Stimulated activated CD4-positive, alpha-beta T cell treated with anti-CD3 and anti-CD28 coated beads, TNF-alpha, amount 100 ng/mL, for 24 hours (primary cell): Measurements from ENCODE around the gene PLCB4.

Experiments
- DNase-seq, 3 experiments: peaks; one replicate each; pipeline ENCODE4 v3.0.0-alpha.2; 2020; ENCODE audit warnings: low read depth in 3 of 3

PLCB4 gene

GRCh38 chr20:9220874-9221547 is 152.1 kb downstream of the PLCB4 start:
- no peak for DNase-seq

- no peak for DNase-seq
Observed at GRCh38 chr20:9223296-9223695, 154.4 kb downstream of the PLCB4 start.

GRCh38 chr20:9225879-9226278 is 157.0 kb downstream of the PLCB4 start:
- no peak for DNase-seq

DNA sequence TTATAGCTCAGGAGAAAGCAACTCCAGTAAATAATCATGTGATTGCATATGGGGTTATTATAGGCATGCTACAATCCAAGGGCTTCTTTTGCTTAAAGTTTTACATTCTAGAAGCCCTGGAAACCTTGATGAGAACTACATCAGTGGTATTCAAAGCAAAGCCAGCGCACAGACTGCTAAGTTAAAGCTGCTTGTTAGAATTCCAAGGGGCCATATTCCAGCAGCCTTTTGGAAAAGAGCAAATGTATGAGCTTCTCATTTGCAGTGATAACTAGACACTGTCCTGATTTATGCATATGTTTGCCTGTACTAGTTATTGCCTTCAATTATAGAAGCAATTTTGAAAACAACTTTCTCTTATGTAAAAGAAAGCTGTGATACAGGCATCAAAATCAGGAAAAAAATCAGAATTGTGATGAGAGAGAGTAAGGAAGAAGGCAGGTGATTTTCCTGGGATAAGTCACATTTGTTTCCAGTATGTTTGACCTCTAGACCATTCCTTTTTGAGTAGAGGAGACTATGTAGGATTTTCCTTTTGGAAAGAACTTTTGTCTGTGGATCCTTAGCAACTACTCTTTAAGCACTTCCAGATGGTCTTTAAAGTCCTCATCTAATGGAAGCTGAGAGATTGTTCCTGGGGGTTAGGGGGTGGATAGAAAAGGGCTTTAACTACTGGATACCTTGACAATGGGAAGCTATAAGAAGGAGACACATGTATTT is 159.2 kb downstream of the PLCB4 start:
- DNase-seq: no peak

- DNase-seq: no peak
Observed at GRCh38 chr20:9228774-9229450, 160.0 kb downstream of the PLCB4 start.

DNA sequence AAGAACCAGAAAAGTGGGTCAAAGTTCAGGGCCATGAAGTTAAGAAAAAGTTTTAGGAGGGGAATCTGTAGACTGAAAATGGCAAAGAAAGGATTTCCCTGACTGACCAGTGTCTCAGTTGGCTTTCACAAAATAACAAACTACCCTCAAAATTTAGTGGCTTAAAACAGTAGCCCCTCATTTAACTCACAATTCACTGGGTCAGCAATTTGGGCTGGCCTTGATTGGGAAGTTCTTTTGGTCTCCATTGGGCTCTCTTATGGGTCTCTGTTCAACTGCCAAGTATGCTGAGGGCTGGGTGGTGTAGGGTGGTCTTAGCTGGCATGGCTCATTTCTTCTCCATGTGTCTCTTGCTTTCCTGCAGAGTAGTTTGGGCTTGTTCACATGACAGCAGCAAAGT is 161.5 kb downstream of the PLCB4 start:
- no peak for DNase-seq

DNA sequence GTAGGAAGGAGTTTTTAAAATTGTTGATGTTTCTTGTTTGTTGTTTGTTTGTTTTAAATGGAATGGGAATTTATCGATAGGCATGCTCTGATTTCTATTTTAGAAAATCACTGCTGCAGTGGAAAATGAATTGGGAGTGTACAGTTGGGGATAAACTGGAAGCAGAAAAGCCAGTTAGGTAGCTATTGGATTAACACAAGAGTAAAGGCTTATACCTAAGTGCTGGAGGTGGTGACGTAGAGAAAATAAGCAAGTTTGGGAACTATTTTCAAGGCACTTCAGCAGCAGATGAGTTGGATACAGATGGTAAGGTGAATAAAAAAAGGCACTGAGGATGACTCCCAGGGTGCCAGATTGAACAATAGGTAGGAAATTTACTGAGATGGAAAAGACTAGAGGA is 164.9 kb downstream of the PLCB4 start:
- no peak for DNase-seq

DNA sequence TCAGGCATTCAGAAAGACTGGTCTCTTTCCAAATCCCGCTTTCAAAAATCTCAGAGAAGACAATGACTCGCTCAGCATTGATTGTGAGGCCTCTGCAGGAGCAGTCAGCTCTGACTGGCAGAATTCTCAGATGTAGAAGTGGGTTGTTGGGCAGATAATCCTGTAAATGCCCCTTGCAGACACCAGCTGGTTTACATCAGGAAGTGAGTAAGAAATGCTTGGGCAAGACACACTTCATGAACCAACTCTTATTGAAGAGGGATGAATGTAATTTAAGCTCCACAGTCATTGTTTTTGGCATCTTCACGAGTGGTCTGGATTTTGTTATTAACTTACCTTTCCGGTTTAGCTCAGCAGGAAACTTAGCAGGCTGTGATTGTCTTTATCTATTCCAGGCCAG is 166.6 kb downstream of the PLCB4 start:
- no peak for DNase-seq

DNA sequence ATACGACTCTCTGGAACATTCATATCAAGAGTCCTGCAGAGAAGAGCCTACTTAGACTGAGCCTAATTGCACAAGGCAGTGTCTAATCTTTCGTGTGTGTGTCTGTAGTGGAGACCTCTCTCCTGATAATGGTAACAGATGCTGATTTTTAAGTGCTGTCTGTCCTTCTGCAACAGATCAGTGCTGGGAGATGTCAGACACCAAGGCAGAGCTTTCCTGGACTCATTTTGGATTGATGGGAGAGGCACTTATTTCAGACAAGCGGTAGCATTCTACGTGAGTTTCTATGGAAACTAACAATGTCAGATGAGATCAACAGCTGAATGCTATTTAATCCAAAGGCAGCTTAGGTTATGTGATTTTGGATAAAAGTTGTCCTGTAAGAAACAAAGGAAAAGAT is 167.6 kb downstream of the PLCB4 start:
- no peak for DNase-seq

DNA sequence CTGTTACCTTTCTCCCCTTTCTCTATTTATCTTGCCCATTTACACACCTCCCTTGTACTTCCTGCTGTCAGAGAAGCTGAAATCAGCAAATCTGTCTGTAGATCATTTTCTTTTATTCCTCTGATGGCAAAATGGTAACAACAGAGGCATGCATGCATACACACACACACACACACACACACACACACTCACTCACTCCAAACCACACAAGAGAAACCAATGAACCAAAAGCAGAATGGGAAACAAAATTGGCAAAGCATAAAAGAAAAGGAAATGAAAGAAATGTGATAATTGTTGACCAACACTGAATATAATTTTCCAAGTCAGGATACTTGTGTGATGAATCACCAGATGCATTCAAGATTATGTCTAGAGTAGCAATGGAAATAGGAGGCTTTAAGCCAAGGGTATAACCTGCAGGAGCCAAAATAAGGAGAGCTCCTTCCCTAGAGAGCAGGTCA is 172.4 kb downstream of the PLCB4 start:
- no peak for DNase-seq

GRCh38 chr20:9241721-9242427 is 173.0 kb downstream of the PLCB4 start:
- no peak for DNase-seq

DNA sequence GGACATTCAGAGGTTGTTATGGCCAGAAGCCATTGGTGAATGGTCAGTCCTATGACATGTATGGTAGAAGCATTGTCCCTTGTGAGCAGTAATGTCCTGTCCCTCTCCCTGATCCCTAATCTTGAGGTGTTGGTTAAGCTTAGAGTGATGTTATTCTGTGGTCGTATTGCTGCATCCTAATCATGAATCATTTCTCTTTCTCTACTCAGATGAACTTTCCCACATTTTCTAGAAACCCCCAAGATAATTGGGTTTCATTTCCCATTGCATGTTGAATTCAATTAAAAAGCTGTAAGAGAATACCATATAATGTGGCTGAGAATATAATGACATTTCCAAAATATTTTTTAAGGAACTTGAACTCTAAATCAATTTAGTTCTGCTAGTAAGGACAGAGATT is 175.1 kb downstream of the PLCB4 start:
- no peak for DNase-seq

- no peak for DNase-seq
Observed at GRCh38 chr20:9244811-9245210, 175.9 kb downstream of the PLCB4 start.

- no peak for DNase-seq
Observed at GRCh38 chr20:9246731-9247130, 177.8 kb downstream of the PLCB4 start.

DNA sequence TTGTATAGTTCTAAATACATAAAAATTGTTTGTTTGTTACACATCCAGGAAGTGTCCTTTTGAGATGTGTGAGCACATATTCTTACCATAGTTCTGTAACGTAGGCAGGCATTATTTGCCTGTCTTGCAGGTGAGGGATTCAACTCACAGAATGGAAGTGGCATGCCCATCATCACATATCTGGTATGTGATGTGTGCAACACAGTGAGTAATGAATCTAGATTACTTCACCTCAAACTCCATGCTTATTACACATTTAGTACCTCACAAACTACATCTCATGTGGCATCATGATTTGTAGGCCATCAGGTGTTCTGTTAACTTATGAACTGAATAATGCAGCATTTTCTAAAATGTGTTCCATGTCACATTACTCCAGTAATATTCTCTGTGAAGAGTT is 181.6 kb downstream of the PLCB4 start:
- DNase-seq: no peak

- no peak for DNase-seq
Observed at GRCh38 chr20:9253006-9253539, 184.2 kb downstream of the PLCB4 start.

- DNase-seq: no peak
Observed at GRCh38 chr20:9255171-9255570, 186.3 kb downstream of the PLCB4 start.

GRCh38 chr20:9256393-9256792 is 187.5 kb downstream of the PLCB4 start:
- DNase-seq: no peak

GRCh38 chr20:9258901-9259300 is 190.0 kb downstream of the PLCB4 start:
- no peak for DNase-seq

- DNase-seq: no peak
Observed at GRCh38 chr20:9260027-9260426, 191.1 kb downstream of the PLCB4 start.

DNA sequence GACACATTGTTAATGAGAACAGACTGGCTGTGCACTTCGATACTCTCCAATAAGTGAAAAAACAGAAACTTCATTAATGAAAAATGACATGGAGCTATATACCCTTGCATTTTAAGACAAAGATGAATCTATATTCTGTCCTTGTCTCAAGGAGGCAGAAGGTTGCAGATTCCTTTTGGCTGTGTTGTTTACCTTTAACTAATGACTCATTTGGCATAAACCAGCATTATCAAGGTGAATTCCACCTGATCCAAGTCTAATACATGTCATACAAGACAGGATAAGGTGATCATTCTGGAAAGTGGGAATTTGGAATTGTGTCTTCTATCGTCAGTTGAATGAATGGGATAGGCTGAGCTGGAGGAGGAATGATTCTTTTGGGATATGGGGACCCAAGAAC is 192.9 kb downstream of the PLCB4 start:
- DNase-seq: no peak

- DNase-seq: no peak
Observed at GRCh38 chr20:9262653-9263194, 193.8 kb downstream of the PLCB4 start.
